Measurements from ENCODE around the gene NCEH1.

- no peak for TF ChIP-seq POLR2A (IDR thresholded peaks at IDR 0.05)
- TF ChIP-seq, protein P1, sequence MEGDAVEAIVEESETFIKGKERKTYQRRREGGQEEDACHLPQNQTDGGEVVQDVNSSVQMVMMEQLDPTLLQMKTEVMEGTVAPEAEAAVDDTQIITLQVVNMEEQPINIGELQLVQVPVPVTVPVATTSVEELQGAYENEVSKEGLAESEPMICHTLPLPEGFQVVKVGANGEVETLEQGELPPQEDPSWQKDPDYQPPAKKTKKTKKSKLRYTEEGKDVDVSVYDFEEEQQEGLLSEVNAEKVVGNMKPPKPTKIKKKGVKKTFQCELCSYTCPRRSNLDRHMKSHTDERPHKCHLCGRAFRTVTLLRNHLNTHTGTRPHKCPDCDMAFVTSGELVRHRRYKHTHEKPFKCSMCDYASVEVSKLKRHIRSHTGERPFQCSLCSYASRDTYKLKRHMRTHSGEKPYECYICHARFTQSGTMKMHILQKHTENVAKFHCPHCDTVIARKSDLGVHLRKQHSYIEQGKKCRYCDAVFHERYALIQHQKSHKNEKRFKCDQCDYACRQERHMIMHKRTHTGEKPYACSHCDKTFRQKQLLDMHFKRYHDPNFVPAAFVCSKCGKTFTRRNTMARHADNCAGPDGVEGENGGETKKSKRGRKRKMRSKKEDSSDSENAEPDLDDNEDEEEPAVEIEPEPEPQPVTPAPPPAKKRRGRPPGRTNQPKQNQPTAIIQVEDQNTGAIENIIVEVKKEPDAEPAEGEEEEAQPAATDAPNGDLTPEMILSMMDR (IDR thresholded peaks at IDR 0.05): no peak
These were observed 24.1 kb upstream of the NCEH1 start for GRCh38 chr3:172735014-172735413.
